Tibial artery (tissue), 4 donors: ENCODE data around the gene CSF1.

Experiments
- DNase-seq, 2 donors: peaks; one replicate each; pipeline ENCODE4 v3.0.0-alpha.2; 2019
- H3K27ac ChIP-seq, 2 donors: fragments of 200-600 bp; sonication (generic) in 1 of 2; 1 replicate in 1 of 2; 2 replicates in 1 of 2; pipeline ENCODE4 v1.5.1; 2018 to 2019; ENCODE audit warnings: mild to moderate bottlenecking in 1 of 2
- H3K27me3 ChIP-seq, 2 donors: fragments of 200-600 bp; sonication (generic) in 1 of 2; one replicate each; pipeline versions ENCODE4 v1.5.1 to v1.6.0; 2016 to 2019
- H3K36me3 ChIP-seq, 3 donors: fragments of 200-600 bp; sonication (generic) in 2 of 3; one replicate each; pipeline ENCODE4 v1.5.1; 2016 to 2019; ENCODE audit warnings: mild to moderate bottlenecking in 2 of 3
- H3K4me1 ChIP-seq, 4 donors: fragments of 200-600 bp; sonication (generic) in 2 of 4; 1 replicate in 3 of 4; 2 replicates in 1 of 4; pipeline ENCODE4 v1.5.1; 2016 to 2019
- H3K4me3 ChIP-seq, 2 donors: fragments of 200-600 bp; sonication (generic) in 1 of 2; 1 replicate in 1 of 2; 2 replicates in 1 of 2; pipeline ENCODE4 v1.5.1; 2018 to 2019; ENCODE audit warnings: mild to moderate bottlenecking in 2 of 2
- H3K9me3 ChIP-seq, 3 donors: fragments of 200-600 bp; sonication (generic) in 1 of 3; one replicate each; pipeline ENCODE4 v1.5.1; 2016 to 2019
- CTCF ChIP-seq, 2 experiments: fragments of 200-600 bp in 1 of 2; fragments of 450-650 bp in 1 of 2; IDR thresholded peaks; one replicate each; pipeline ENCODE4 v1.5.1; 2017 to 2019; ENCODE audit warnings: antibody characterized with exemption in 2 of 2, mild to moderate bottlenecking in 1 of 2, moderate library complexity in 1 of 2
- intact Hi-C: fragments of 100-400 bp; cut with DNase I; formaldehyde crosslinking; loops from one replicate; pipeline ENCODE4 v1.15.0; 2023; ENCODE audit warnings: low total_unique reads

CSF1 gene

GRCh38 chr1:109866071-109866470 is 44.6 kb upstream of the CSF1 start:
- no peak overlapping the region for H3K4me3 ChIP-seq
- H3K27ac ChIP-seq = no peak overlapping the region
- H3K27me3 ChIP-seq = no peaks in the 10 kb centered on the region
- no peak for DNase-seq
- no peak for TF ChIP-seq CTCF (IDR thresholded peaks at IDR 0.05)
- intact Hi-C loops = no loop called here
- no peaks in the 10 kb centered on the region for H3K9me3 ChIP-seq
- no peaks in the 10 kb centered on the region for H3K36me3 ChIP-seq
- peaks cover 0 to 10% (median 4%) of the 10 kb centered on the region in 4 donors for H3K4me1 ChIP-seq

GRCh38 chr1:109873278-109874175 is 37.1 kb upstream of the CSF1 start:
- no peak overlapping the region for H3K4me3 ChIP-seq
- H3K36me3 ChIP-seq = no peaks in the 10 kb centered on the region
- intact Hi-C loops = no loop called here
- H3K4me1 ChIP-seq = peaks cover 0 to 63% (median 43%) of the 10 kb centered on the region in 4 donors
- H3K9me3 ChIP-seq = no peaks in the 10 kb centered on the region
- peak overlapping the region; percentile 53 to 56 for H3K27ac ChIP-seq
- no peak for DNase-seq
- no peak for TF ChIP-seq CTCF (IDR thresholded peaks at IDR 0.05)
- H3K27me3 ChIP-seq = no peaks in the 10 kb centered on the region

- H3K4me1 ChIP-seq = peaks cover 0 to 63% (median 43%) of the 10 kb centered on the region in 4 donors
- no peak for TF ChIP-seq CTCF (IDR thresholded peaks at IDR 0.05)
These were observed 36.2 kb upstream of the CSF1 start for GRCh38 chr1:109874445-109874844.

GRCh38 chr1:109875874-109876273 is 34.8 kb upstream of the CSF1 start:
- Histone ChIP-seq H3K4me1 (peaks cover 0 to 63% (median 43%) of the 10 kb centered on the region in 4 donors), H3K27ac (peak overlapping the region in 1 of 2 donors; percentile 84), H3K36me3 (no peaks in the 10 kb centered on the region), H3K4me3 (no peak overlapping the region), H3K27me3 (no peaks in the 10 kb centered on the region), H3K9me3 (no peaks in the 10 kb centered on the region)
- no peak for TF ChIP-seq CTCF (IDR thresholded peaks at IDR 0.05)
- intact Hi-C loops = no loop called here
- no peak for DNase-seq

More at GRCh38 chr1:109874445-109874844, 36.2 kb upstream of the CSF1 start:
- Histone ChIP-seq H3K4me3 (no peak overlapping the region), H3K27ac (peak overlapping the region; percentile 53 to 56), H3K9me3 (no peaks in the 10 kb centered on the region), H3K36me3 (no peaks in the 10 kb centered on the region), H3K27me3 (no peaks in the 10 kb centered on the region)
- intact Hi-C loops = no loop called here
- no peak for DNase-seq

- intact Hi-C loops = no loop called here
- peak in 1 of 2 donors; percentile 29 for DNase-seq
- Histone ChIP-seq H3K9me3 (no peaks in the 10 kb centered on the region), H3K27me3 (no peaks in the 10 kb centered on the region), H3K27ac (peak overlapping the region; percentile 79 to 84), H3K4me1 (peaks cover 0 to 61% (median 43%) of the 10 kb centered on the region in 4 donors), H3K36me3 (no peaks in the 10 kb centered on the region), H3K4me3 (peak overlapping the region in 1 of 2 donors; percentile 9)
- no peak for TF ChIP-seq CTCF (IDR thresholded peaks at IDR 0.05)
These were observed 33.9 kb upstream of the CSF1 start for GRCh38 chr1:109876617-109877316.
